Panc1 (cell line): ENCODE data around the gene PSMB8.

Experiments
- CTCF ChIP-seq: fragments of 450-650 bp; IDR thresholded peaks from 2 replicates; pipeline ENCODE4 v1.5.1; 2017; ENCODE audit warnings: mild to moderate bottlenecking
- POLR2AphosphoS5 ChIP-seq: IDR thresholded peaks from 2 replicates; pipeline ENCODE4 v1.6.1; 2012; ENCODE audit warnings: mild to moderate bottlenecking, low read depth, low read length, moderate library complexity
- REST ChIP-seq, 2 experiments: IDR thresholded peaks; 2 replicates each; pipeline ENCODE4 v1.6.1; 2011 to 2012; ENCODE audit warnings: low read depth in 2 of 2, control low read depth in 1 of 2, low read length in 1 of 2, mild to moderate bottlenecking in 1 of 2, moderate library complexity in 1 of 2; ENCODE audit not compliant: insufficient read depth in 1 of 2
- SIN3A ChIP-seq: IDR thresholded peaks from 2 replicates; pipeline ENCODE4 v1.6.1; 2012; ENCODE audit warnings: low read depth, mild to moderate bottlenecking, low read length, moderate library complexity, borderline replicate concordance; ENCODE audit not compliant: insufficient read depth

GRCh38 chr6:32889533-32889932 lies 45.7 kb upstream of the PSMB8 start:
- no peak for TF ChIP-seq POLR2AphosphoS5
- no peak for TF ChIP-seq CTCF
- TF ChIP-seq SIN3A = no peak
- TF ChIP-seq REST (IDR thresholded peaks at IDR 0.05; ENCODE audit: insufficient read depth in 1 of 2, low read depth in 2 of 2, low read length in 1 of 2) = no peak
